Parathyroid adenoma (tissue), 2 donors: ENCODE measurements around the gene ORAI2.
"Not testable (repeated sequence)": the region's sequence is repeated elsewhere in the genome, so short reads cannot be mapped to it uniquely, and the experiment has no call there.

Source experiments
- H2AFZ ChIP-seq: fragments of 300-600 bp; sonication (generic); one replicate; pipeline ENCODE4 v1.7.0; 2017; ENCODE audit warnings: antibody characterized with exemption, mild to moderate bottlenecking
- H3K27ac ChIP-seq: fragments of 300-600 bp; sonication (generic); one replicate; pipeline ENCODE4 v1.7.0; 2017
- H3K27me3 ChIP-seq: fragments of 300-600 bp; sonication (generic); one replicate; pipeline ENCODE4 v1.7.0; 2017; ENCODE audit warnings: low read length; ENCODE audit not compliant: control insufficient read depth, insufficient read depth
- H3K36me3 ChIP-seq: fragments of 300-600 bp; sonication (generic); one replicate; pipeline ENCODE4 v1.7.0; 2017; ENCODE audit warnings: low read length; ENCODE audit not compliant: control insufficient read depth, insufficient read depth
- H3K4me1 ChIP-seq: fragments of 300-600 bp; sonication (generic); one replicate; pipeline ENCODE4 v1.7.0; 2017; ENCODE audit warnings: control low read depth
- H3K4me2 ChIP-seq: fragments of 300-600 bp; sonication (generic); one replicate; pipeline ENCODE4 v1.7.0; 2017; ENCODE audit warnings: low read length
- H3K4me3 ChIP-seq: fragments of 300-600 bp; sonication (generic); one replicate; pipeline ENCODE4 v1.7.0; 2017; ENCODE audit warnings: low read depth, low read length
- H3K79me2 ChIP-seq: fragments of 300-600 bp; sonication (generic); one replicate; pipeline ENCODE4 v1.7.0; 2017; ENCODE audit warnings: control low read depth
- H3K9ac ChIP-seq: fragments of 300-600 bp; sonication (generic); one replicate; pipeline ENCODE4 v1.7.0; 2017; ENCODE audit warnings: mild to moderate bottlenecking
- H3K9me3 ChIP-seq: fragments of 300-600 bp; sonication (generic); one replicate; pipeline ENCODE4 v1.7.0; 2017; ENCODE audit warnings: low read length; ENCODE audit not compliant: control insufficient read depth
- CTCF ChIP-seq: fragments of 300-600 bp; sonication (generic); IDR thresholded peaks from one replicate; pipeline ENCODE4 v1.7.0; 2017; ENCODE audit warnings: antibody characterized with exemption, mild to moderate bottlenecking
- donor health status: primary hyperparathyroidism.

Gene ORAI2

GRCh38 chr7:102473271-102473991 lies 40.1 kb downstream of the ORAI2 start:
- no peak overlapping the region for H2AFZ ChIP-seq
- TF ChIP-seq CTCF = no peak
- no peaks in the 10 kb centered on the region for H3K36me3 ChIP-seq
- H3K9ac ChIP-seq = no peak overlapping the region
- no peak overlapping the region for H3K4me2 ChIP-seq
- no peaks in the 10 kb centered on the region for H3K79me2 ChIP-seq
- H3K4me3 ChIP-seq = no peak overlapping the region
- peaks cover 3% of the 10 kb centered on the region for H3K4me1 ChIP-seq
- no peaks in the 10 kb centered on the region for H3K27me3 ChIP-seq
- no peaks in the 10 kb centered on the region for H3K9me3 ChIP-seq
- H3K27ac ChIP-seq = no peak overlapping the region

- H3K27ac ChIP-seq, H3K4me3 ChIP-seq, H3K9ac ChIP-seq, H3K36me3 ChIP-seq, H3K27me3 ChIP-seq, H3K79me2 ChIP-seq, H3K9me3 ChIP-seq, H3K4me1 ChIP-seq, H3K4me2 ChIP-seq, H2AFZ ChIP-seq: not testable (repeated sequence)
These were observed 40.7 kb downstream of the ORAI2 start for GRCh38 chr7:102474116-102474515.

- not testable (repeated sequence) for H2AFZ ChIP-seq, H3K79me2 ChIP-seq, H3K9ac ChIP-seq, H3K4me1 ChIP-seq, H3K9me3 ChIP-seq, H3K27me3 ChIP-seq, H3K4me2 ChIP-seq, H3K4me3 ChIP-seq, H3K36me3 ChIP-seq, H3K27ac ChIP-seq
These were observed 41.5 kb downstream of the ORAI2 start for GRCh38 chr7:102474736-102475435.

GRCh38 chr7:102478314-102479208 lies 45.2 kb downstream of the ORAI2 start, which contains the start of gene POLR2J:
Gene POLR2J (minus strand): TSS chr7:102478922. CDS start chr7:102478860, 62 bp downstream.
- TF ChIP-seq CTCF = peak; percentile 40
- not testable (repeated sequence) for H3K4me3 ChIP-seq, H3K27me3 ChIP-seq, H3K4me1 ChIP-seq, H3K36me3 ChIP-seq, H3K27ac ChIP-seq, H3K9ac ChIP-seq, H3K4me2 ChIP-seq, H3K9me3 ChIP-seq, H3K79me2 ChIP-seq
- peak within 1 kb of the TSS; percentile 70 for H2AFZ ChIP-seq

- H3K4me3 ChIP-seq, H3K27ac ChIP-seq, H3K36me3 ChIP-seq: not testable (repeated sequence)
These were observed 45.8 kb downstream of the ORAI2 start for GRCh38 chr7:102479209-102479584.

More at GRCh38 chr7:102479209-102479584, 45.8 kb downstream of the ORAI2 start:
- H3K9me3 ChIP-seq, H2AFZ ChIP-seq, H3K9ac ChIP-seq, H3K4me1 ChIP-seq, H3K4me2 ChIP-seq, H3K27me3 ChIP-seq, H3K79me2 ChIP-seq: not testable (repeated sequence)
